DMS153 treated with DMSO at 0.1 percent for 48 hours (cell line): ENCODE measurements around the gene BRDT.

Source experiments
- DNase-seq: peaks from one replicate; lab custom pipeline; 2025; ENCODE audit not compliant: unreplicated experiment; lab: John Stamatoyannopoulos, UW

BRDT gene

GRCh38 chr1:91949356-91949699 lies at the start of gene BRDT:
TSS of gene BRDT (plus strand) at chr1:91949401. CDS start at chr1:91962755, 13,354 bp downstream.
- no peak for DNase-seq

DNA sequence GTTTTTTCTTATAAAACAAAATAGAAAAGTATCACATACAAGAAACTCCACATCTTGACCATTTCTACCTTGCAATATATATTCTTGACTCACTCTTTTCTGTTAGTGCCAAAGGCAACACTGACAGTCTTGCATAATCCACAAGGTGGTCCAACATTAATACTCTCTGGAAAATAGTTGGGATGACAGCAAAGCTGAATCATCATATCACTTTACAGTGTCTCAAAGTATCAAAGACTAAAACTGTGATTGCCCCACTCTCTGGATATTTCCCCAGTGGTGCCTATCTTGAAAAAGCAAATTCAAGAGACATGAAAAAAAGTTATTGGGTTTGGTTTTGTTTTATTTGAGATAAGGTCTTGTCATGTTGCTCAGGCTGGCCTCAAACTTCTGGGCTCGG lies 48.6 kb upstream of the BRDT start:
- no peak for DNase-seq

DNA sequence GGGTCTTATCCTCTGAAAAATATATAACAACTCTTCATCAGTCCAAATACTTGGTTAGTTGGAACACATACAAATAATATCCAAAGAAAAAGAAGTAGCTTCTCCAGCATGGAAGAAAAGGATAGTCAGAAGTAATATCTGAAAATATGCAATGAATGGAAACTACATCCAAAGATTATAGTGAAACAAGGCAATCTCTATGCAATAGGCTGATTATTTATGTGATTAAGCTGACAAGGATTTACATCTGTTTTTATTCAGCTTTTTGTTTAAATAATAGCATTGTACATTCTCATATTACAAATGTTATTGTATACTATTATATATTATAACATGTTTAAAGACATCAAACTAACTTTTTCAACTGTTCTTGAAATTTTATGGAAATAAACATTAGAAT lies 48.0 kb upstream of the BRDT start:
- no peak for DNase-seq

- no peak for DNase-seq
Measured at GRCh38 chr1:91912266-91912665, 36.9 kb upstream of the BRDT start.

DNA sequence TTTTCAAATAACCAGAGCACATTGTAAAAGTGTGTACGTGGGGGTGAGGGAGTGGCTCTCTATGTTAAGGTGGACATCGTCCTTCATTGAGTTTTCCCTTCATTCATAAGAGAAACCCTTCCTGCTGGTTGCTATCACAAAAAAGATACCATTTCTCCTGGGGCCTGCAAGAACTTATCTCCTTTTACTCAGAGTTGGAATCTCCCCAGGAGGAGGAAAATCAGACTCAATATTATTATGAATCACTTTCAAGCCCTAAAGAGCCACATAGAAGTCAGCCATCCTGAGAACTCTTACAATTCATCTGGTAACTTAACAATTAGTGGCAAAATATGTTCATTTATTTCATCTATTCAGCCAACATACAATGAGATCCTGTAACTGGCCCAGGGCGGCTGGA lies 36.2 kb upstream of the BRDT start:
- DNase-seq: no peak

GRCh38 chr1:91916046-91916445 lies 33.2 kb upstream of the BRDT start:
- no peak for DNase-seq

DNA sequence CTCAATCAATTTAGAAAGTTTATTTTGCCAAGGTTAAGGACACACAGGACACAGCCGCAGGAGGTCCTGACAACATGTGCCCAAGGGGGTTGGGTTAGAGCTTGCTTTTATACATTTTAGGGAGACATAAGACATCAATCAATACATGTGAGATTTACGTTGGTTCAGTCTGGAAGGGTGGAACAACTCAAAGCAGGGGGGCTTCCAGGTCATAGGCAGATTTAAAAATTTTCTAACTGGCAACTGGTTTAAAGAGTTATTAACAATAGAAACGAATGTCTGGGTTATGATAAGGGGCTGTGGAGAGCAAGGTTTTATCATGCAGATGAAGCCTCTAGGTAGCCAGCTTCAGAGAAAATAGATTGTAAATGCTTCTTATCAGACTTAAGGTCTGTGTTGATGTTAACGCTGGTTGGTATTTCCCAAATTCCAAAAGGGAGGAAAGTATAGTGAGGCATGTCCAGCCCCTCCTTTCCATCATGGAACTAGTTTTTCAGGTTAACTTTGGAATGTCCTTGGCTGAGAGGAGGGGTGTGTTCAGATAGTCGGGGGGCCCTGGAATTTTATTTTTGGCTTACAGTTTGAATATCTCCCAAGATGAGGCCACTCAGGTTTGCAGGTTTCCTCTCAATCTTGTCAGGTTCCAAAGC lies 32.3 kb upstream of the BRDT start:
- no peak for DNase-seq

DNA sequence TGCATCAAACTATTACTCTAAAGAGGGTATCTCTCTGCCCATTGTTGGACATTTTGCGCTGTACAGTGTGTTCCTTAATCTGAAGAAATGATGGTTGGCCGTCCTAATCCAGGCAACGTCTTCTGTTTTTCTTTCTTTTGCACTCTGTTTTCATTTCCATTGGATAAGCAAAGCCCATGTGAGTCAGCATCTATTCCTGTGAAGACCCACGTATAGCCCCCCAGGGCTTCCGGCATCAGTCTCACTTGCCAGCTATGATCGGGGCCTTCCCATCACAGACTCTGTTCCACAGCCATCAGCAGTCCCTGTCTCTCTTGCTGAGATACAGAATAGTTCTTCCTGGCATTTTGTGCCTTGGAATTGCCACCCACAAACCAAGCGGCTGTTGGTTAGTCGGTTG lies 29.2 kb upstream of the BRDT start:
- no peak for DNase-seq

DNA sequence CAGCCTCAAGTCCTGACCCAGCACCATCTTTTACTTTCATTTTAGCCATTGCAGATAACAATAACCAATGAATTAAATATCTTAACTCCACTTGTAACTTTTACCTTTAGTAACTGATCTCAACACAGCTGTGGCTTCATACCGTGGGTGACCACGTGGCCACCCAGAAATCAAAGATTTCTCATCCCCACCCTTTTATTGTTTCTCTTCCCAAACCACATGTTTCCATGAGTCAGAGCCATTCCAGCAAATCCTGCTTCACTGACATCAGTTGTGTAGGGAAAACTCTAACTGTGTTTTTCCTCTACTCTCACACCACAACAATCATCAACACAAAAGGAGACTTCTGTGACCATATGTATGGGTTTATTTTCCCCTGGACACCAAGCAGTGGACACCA lies 25.1 kb upstream of the BRDT start:
- no peak for DNase-seq

DNA sequence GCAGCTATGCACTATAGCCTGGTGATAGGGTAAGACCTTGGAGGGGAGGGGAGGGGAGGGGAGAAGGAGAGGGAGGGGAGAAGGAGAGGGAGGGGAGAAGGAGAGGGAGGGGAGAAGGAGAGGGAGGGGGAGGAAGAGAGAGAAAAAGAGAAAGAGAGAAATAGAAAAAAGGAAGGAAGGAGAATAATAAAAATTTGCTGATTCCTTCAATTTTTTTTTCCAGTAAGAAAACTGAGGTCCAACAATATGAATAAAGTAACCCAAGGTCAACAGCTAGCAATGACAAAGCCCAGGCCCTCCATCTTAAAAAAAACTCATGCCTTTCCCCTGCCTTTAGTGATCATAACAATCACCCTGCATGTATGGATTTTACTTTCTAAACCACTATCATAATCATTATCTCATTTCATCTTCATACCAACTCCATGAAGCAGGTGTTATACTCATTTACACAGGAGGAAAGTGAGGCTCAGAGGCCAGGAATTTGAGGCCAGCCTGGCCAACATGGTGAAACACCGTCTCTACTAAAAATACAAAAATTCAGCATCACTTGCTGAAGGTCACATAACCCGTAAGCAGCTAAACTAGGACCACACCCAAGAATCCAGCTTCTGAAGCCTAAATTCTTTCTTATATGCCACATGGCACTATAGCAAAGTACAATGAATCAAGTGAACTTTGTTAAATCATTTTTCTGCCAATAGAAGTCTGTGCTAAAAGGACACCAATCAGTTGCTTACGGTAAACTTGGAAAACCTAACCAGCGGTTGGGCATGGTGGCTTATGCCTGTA lies 23.4 kb upstream of the BRDT start:
- DNase-seq: no peak

GRCh38 chr1:91928026-91928425 lies 21.2 kb upstream of the BRDT start:
- no peak for DNase-seq

GRCh38 chr1:91929250-91929649 lies 20.0 kb upstream of the BRDT start:
- DNase-seq: no peak

GRCh38 chr1:91937613-91938012 lies 11.6 kb upstream of the BRDT start:
- DNase-seq: no peak

GRCh38 chr1:91940496-91940895 lies 8.7 kb upstream of the BRDT start:
- no peak for DNase-seq

DNA sequence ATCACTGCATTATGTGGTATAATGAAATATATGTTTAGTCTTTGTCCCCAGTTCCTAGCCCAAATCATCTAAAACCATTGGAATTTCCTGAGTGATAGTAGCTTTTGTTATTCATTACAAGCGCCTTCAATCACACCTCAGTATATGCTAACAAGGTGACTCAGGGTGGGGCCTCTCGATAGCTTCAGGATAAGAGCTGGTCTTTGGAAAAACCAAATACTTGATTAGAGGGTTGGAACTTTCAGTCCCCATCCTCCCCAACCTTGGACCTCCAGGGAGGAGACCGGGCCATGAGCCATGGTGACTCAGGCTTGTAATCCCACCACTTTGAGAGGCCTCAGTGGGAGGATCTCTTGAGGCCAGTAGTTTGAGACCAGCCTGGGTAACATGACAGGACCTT lies 5.1 kb upstream of the BRDT start:
- DNase-seq: no peak

DNA sequence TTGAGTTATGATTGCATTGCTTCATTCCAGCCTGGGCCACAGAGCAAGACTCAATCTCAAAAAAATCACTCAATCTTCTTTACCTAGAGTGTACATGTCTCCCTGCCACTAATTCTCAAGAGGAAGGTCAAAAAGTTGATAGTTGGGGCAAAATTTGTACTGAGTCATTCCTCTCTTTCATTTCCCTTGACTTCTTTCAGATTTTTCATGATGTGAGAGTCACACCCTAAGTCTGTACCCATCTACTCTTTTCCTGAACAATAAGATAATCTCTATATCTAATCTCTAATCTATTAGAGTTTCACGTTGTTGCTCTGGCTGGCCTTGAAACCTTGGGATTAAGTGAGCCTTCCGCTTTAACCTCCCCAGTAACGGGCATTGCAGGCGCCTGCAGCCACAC lies 1.1 kb upstream of the BRDT start:
- no peak for DNase-seq

DNA sequence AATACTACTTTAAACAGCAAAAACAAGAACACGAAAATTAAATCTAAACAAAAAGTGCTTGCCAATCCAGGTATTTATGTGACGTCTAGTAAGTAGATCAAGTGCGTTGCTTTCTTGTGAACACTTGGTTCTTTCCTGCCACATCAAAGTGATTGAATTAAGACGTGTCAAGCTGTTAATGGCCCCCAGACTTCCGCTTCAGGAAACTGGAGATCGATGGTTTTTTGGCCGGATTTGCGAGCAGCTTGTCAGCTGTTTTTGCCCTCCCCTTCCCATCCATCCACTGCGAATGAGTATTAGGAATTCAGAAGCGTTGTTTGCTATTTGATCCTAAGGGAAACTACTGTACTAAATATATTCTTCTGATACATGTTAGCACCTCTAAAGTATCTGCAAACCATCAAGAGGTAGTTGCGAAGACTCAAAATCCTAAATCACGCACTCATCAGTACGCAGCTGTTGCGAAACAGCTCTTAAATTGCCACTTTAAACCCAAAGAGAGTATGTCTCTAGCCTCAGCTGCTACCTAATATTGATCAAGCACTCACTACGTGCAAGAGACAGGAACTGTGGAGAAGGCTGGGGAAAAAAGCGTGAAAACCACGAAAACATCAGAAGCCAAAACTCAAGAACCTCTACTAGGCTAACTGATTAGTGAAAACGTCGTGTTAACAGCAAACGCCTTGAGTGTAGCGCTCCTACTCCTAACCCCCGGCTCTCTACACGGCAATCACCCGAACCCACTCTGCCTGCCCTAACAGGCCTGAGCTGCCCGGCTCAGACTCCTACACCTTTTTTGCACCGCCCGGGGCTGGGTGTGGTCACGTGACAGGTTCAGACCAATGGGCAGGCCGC lies 473 bp upstream of the BRDT start:
- no peak for DNase-seq

DNA sequence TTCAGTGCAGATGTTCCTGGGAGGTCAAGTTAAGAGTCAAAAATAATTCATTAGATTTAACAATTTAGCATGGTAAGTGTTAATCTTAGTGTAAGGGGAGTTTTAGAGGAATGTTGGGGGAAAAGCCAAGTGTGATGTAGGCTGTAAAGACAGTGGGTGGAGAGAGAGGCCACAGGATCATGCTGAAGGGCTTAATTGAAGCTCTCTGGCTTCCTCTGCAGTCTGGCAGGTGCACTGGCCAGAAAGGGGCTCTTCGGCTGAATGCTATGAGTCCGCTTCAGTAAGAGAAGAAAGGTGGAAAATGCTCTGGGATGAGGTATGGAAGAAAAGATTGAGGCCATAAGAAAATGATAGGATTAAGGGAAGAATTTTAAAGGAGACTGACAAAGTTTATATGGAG lies 3.0 kb downstream of the BRDT start:
- DNase-seq: no peak

DNA sequence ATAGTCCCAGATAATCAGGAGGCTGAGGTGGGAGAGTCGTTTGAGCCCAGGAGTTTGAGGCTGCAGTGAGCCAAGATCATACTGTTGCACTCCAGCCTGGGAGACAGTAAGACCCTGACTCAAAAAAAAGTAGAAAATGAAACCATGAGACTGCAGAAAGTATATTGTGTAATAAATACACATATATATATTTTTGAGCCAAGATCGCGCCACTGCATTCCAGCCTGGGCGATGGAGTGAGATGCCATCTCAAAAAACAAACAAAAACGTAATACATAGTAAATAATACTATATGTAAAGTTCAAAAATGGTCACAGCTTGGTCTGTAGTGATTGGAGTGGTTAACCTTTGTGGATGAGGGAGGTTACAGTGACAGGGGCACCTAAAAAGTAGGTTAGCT lies 9.7 kb downstream of the BRDT start:
- no peak for DNase-seq

- no peak for DNase-seq
Measured at GRCh38 chr1:91968334-91968733, 19.1 kb downstream of the BRDT start.

DNA sequence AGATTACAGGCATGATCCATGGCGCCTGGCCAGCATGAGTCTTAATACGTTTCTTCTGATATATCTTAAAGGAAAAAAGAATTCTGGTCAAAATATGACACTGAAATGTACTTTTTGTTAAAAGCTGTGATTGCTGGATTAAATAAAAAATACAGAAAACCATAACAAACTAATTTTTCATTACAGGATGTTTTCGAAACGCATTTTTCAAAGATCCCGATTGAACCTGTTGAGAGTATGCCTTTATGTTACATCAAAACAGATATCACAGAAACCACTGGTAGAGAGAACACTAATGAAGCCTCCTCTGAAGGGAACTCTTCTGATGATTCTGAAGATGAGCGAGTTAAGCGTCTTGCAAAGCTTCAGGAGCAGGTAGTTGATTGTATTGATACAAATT lies 30.2 kb downstream of the BRDT start:
- no peak for DNase-seq

DNA sequence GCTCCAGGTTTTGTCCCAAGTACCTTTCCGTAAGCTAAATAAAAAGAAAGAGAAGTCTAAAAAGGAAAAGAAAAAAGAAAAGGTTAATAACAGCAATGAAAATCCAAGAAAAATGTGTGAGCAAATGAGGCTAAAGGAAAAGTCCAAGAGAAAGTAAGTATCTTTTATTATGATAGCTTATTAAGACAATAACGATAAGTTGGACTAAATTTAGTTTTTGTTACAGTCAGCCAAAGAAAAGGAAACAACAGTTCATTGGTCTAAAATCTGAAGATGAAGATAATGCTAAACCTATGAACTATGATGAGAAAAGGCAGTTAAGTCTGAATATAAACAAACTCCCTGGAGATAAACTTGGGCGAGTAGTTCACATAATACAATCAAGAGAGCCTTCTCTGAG lies 31.5 kb downstream of the BRDT start:
- DNase-seq: no peak
